ENCODE measurements around the gene IFITM1.
"Not testable (repeated sequence)": the region's sequence is repeated elsewhere in the genome, so short reads cannot be mapped to it uniquely, and the experiment has no call there.

Gene IFITM1

GRCh38 chr11:326842-327580 is 13.2 kb downstream of the IFITM1 start:
- peak; percentile 29 for DNase-seq (ENCODE audit: low spot score)

- DNase-seq (ENCODE audit: low spot score): no peak
These were observed 13.7 kb downstream of the IFITM1 start for GRCh38 chr11:327581-327923.

- no peak for DNase-seq (ENCODE audit: low spot score)
These were observed 14.2 kb downstream of the IFITM1 start for GRCh38 chr11:328012-328411.

GRCh38 chr11:328516-329100 is 14.8 kb downstream of the IFITM1 start:
- not testable (repeated sequence) for DNase-seq (ENCODE audit: low spot score)

GRCh38 chr11:329886-330253 is 16.0 kb downstream of the IFITM1 start:
- DNase-seq (ENCODE audit: low spot score): no peak

- DNase-seq (ENCODE audit: low spot score): no peak
These were observed 16.5 kb downstream of the IFITM1 start for GRCh38 chr11:330307-330693.

GRCh38 chr11:330694-331357 is 17.0 kb downstream of the IFITM1 start:
- DNase-seq (ENCODE audit: low spot score): no peak

GRCh38 chr11:331358-332060 is 17.7 kb downstream of the IFITM1 start:
- DNase-seq (ENCODE audit: low spot score): no peak

- DNase-seq (ENCODE audit: low spot score): no peak
These were observed 19.0 kb downstream of the IFITM1 start for GRCh38 chr11:332651-333480.

- DNase-seq (ENCODE audit: low spot score): not testable (repeated sequence)
These were observed 19.9 kb downstream of the IFITM1 start for GRCh38 chr11:333616-334263.

- no peak for DNase-seq (ENCODE audit: low spot score)
These were observed 20.6 kb downstream of the IFITM1 start for GRCh38 chr11:334264-334994.

- no peak for DNase-seq (ENCODE audit: low spot score)
These were observed 22.2 kb downstream of the IFITM1 start for GRCh38 chr11:335779-336658.

- DNase-seq (ENCODE audit: low spot score): no peak
These were observed 22.9 kb downstream of the IFITM1 start for GRCh38 chr11:336659-337198.

- DNase-seq (ENCODE audit: low spot score): no peak
These were observed 23.9 kb downstream of the IFITM1 start for GRCh38 chr11:337711-338110.

- no peak for DNase-seq (ENCODE audit: low spot score)
These were observed 26.1 kb downstream of the IFITM1 start for GRCh38 chr11:339963-340362.

- DNase-seq (ENCODE audit: low spot score): no peak
These were observed 27.0 kb downstream of the IFITM1 start for GRCh38 chr11:340539-341512.

- no peak for DNase-seq (ENCODE audit: low spot score)
These were observed 28.5 kb downstream of the IFITM1 start for GRCh38 chr11:342328-342727.

Measured in RKO (cell line).